Adrenal gland (tissue), 12 donors: ENCODE measurements around the gene DOCK8. TPM values are rescaled to one million over a fixed set of nuclear protein-coding genes. Genes with fewer than 3 reads are reported as not detected.
A peak's percentile ranks its signal among the peaks of the same experiment; 100 is the strongest.

Experiments
- DNase-seq, 7 donors: peaks; one replicate each; pipeline ENCODE4 v3.0.0-alpha.2; 2019 to 2020
- H3K27ac ChIP-seq, 5 donors: fragments of 200-600 bp; sonication (generic) in 4 of 5; 1 replicate in 3 of 5; 2 replicates in 2 of 5; pipeline versions ENCODE4 v1.5.1 to v1.8.0; 2016 to 2020; ENCODE audit warnings: mild to moderate bottlenecking in 1 of 5
- H3K27me3 ChIP-seq: fragments of 200-600 bp; 2 replicates; pipeline ENCODE4 v1.8.0; 2021
- H3K36me3 ChIP-seq, 2 donors: fragments of 200-600 bp; replicated peaks in 1 of 2; 1 replicate in 1 of 2; 2 replicates in 1 of 2; pipeline versions ENCODE4 v1.5.1 to v1.8.0; 2018 to 2022
- H3K4me1 ChIP-seq, 2 donors: fragments of 200-600 bp; replicated peaks in 1 of 2; 1 replicate in 1 of 2; 2 replicates in 1 of 2; pipeline versions ENCODE4 v1.5.1 to v1.8.0; 2018 to 2021
- H3K4me3 ChIP-seq, 4 donors: fragments of 200-600 bp; sonication (generic) in 3 of 4; one replicate each; pipeline ENCODE4 v1.5.1; 2016 to 2018
- H3K9me3 ChIP-seq, 3 donors: fragments of 200-600 bp; sonication (generic) in 1 of 3; replicated peaks in 1 of 3; 1 replicate in 2 of 3; 2 replicates in 1 of 3; pipeline versions ENCODE4 v1.5.1 to v1.8.0; 2016 to 2021
- POLR2A ChIP-seq, 2 donors: fragments of 450-650 bp; IDR thresholded peaks; one replicate each; pipeline ENCODE4 v1.6.1; 2017; ENCODE audit warnings: antibody characterized with exemption in 2 of 2, mild to moderate bottlenecking in 2 of 2, moderate library complexity in 1 of 2
- WGBS, 4 donors: extraction: QIAGEN DNeasy Blood & Tissue Kit in 2 of 4; methylation state at CpG; one replicate each; pipeline versions ENCODE4 v1.1.5 to v1.1.7; 2013 to 2017; 5-methylcytosine and 5-hydroxymethylcytosine counted together
- intact Hi-C, 2 donors: fragments of 100-400 bp; cut with DNase I; formaldehyde crosslinking; loops; one replicate each; pipeline versions ENCODE4 v1.14.1 to v1.15.0; 2022 to 2023
- polyA plus RNA-seq, 3 donors: library from polyadenylated mRNA; stranded (reverse); fragments of 200-250 nt in 2 of 3; fragments of 350-450 nt in 1 of 3; fragmentation: Illumina TruSeq in 1 of 3; extraction: RNeasy Lipid Tissue Mini Kit (QIAGEN cat#74804) in 1 of 3; gene quantifications; one replicate each; pipeline ENCODE4 v1.2.3, GENCODE V29; 2013 to 2014
- total RNA-seq, 9 donors: library from RNA; depleted of rRNA in 4 of 9; stranded (reverse); fragments of >200 nt in 4 of 9; fragments of 120-200 nt in 1 of 9; fragmentation: NEBNext Ultra II Directional in 1 of 9; extraction: Animal tissue kit (Norgen Biotek cat#: 25700) in 1 of 9; gene quantifications; one replicate each; pipeline versions ENCODE4 v1.1.0 to v1.2.4, GENCODE V29; 2013 to 2023
- TF ChIP-seq, protein P1 (sequence below), 6 experiments: fragments of 450-650 bp in 4 of 6; fragments of 200-600 bp in 2 of 6; sonication (generic) in 1 of 6; IDR thresholded peaks; 1 replicate in 5 of 6; 2 replicates in 1 of 6; pipeline versions ENCODE4 v1.5.1 to v1.8.0; 2016 to 2021; ENCODE audit warnings: antibody characterized with exemption in 6 of 6, mild to moderate bottlenecking in 2 of 6, moderate library complexity in 1 of 6
- donor health status: healthy with polysubstance abuse.
- donor health status: Bipolar disorder and iron deficiency.
- donor health status: DM: yes; HTN: yes; CAD: no.
- donor health status: DM: no; HTN: no; CAD: no.
- donor health status: DM: no; HTN: no; CAD: no.
- donor health status: DM: yes; HTN: yes; CAD: no.

Gene DOCK8
- total and polyA plus RNA-seq, 12 donors = 8.3 to 134 (median 40.5) TPM

DNA sequence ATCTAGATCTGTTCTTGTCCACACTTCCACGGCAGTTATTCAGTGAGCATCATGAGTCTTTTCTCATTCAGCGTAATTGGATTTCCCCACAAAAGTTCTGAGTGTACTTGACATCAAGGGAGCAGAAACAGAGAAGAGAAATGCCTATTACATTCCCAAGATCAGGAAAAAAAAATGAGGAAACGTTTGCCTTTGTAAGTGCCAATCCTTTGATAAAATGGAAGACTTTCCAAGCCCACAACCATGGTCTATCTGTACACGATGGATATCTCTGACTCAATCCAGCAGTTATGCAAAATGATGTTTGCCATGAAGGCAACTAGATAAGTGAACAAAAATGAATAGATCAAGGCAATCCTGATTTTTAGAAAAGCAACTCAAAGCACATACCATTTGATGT, 235.9 kb downstream of the DOCK8 start:
- TF ChIP-seq, protein P1, sequence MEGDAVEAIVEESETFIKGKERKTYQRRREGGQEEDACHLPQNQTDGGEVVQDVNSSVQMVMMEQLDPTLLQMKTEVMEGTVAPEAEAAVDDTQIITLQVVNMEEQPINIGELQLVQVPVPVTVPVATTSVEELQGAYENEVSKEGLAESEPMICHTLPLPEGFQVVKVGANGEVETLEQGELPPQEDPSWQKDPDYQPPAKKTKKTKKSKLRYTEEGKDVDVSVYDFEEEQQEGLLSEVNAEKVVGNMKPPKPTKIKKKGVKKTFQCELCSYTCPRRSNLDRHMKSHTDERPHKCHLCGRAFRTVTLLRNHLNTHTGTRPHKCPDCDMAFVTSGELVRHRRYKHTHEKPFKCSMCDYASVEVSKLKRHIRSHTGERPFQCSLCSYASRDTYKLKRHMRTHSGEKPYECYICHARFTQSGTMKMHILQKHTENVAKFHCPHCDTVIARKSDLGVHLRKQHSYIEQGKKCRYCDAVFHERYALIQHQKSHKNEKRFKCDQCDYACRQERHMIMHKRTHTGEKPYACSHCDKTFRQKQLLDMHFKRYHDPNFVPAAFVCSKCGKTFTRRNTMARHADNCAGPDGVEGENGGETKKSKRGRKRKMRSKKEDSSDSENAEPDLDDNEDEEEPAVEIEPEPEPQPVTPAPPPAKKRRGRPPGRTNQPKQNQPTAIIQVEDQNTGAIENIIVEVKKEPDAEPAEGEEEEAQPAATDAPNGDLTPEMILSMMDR (IDR thresholded peaks at IDR 0.05) = no peak
- no peak for TF ChIP-seq POLR2A (IDR thresholded peaks at IDR 0.05)
- 77 to 86% (median 81%) methylated on average over 4 of the region's 4 CpGs for WGBS, 4 donors
- Histone ChIP-seq H3K4me1 (peaks cover 0 to 1% of the 10 kb centered on the region in 2 donors), H3K27me3 (no peaks in the 10 kb centered on the region), H3K4me3 (no peak overlapping the region), H3K27ac (no peak overlapping the region), H3K36me3 (peaks cover 0 to 15% of the 10 kb centered on the region in 2 donors), H3K9me3 (no peaks in the 10 kb centered on the region)
- intact Hi-C loops = no loop called here
- no peak for DNase-seq

DNA sequence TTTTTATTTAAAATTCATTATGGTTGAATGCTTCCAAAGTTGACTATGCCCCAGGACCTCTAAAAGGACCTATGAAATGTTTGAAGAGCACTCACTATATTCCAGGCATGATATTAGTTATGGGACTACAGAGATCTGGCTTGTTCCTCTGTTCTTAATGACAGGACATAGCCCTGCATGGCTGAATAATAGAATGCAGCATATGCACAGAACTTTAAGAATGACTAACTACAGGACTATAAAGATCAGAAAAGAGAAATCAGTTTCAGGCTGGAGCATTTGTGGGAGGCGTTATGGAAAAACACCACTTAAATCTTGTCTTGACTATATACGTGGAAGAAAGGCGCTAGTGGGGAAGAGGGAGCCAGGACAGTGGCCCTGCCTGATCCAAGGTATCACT, 239.2 kb downstream of the DOCK8 start:
- no peaks in the 10 kb centered on the region for H3K27me3 ChIP-seq
- H3K4me3 ChIP-seq = no peak overlapping the region
- H3K9me3 ChIP-seq = no peaks in the 10 kb centered on the region
- intact Hi-C loops = no loop called here
- H3K27ac ChIP-seq = no peak overlapping the region
- no peak for DNase-seq
- H3K36me3 ChIP-seq = peaks cover 0 to 11% of the 10 kb centered on the region in 2 donors
- 82 to 98% (median 91%) methylated on average over 3 of the region's 3 CpGs for WGBS, 4 donors
- TF ChIP-seq, protein P1 (IDR thresholded peaks at IDR 0.05) = no peak
- TF ChIP-seq POLR2A (IDR thresholded peaks at IDR 0.05) = no peak
- H3K4me1 ChIP-seq = peaks cover 0 to 12% of the 10 kb centered on the region in 2 donors

DNA sequence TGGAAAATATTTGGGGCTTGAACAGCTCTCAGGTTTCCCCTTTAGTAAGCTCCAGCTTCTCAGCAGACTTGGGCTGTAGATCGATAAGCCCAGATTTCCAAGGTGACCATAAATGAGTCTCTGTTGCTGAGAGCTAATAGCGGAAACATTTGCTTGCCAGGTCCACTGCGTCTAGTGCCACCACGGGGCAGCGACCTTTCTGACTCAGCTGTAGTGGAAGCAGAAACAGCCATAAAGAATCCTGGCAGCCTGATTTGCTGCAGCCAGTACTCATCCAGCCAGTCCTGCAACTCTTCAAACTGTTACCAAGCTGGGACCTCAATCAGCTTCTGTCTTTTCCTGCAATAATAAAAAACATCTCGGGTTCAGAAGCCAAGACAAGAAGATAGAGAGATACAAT, 241.7 kb downstream of the DOCK8 start:
- H3K9me3 ChIP-seq = no peaks in the 10 kb centered on the region
- peak overlapping the region; percentile 14 to 84 (median 41) for H3K27ac ChIP-seq
- no peak overlapping the region for H3K4me3 ChIP-seq
- WGBS, 4 donors = 36 to 55% (median 38%) methylated on average over 6 of the region's 6 CpGs
- H3K4me1 ChIP-seq = peaks cover 0 to 12% of the 10 kb centered on the region in 2 donors
- peaks cover 0 to 7% of the 10 kb centered on the region in 2 donors for H3K36me3 ChIP-seq
- peak; percentile 72 to 91 (median 89) for DNase-seq
- TF ChIP-seq, protein P1 (IDR thresholded peaks at IDR 0.05) = no peak
- peak in 1 of 2 donors; percentile 48 for TF ChIP-seq POLR2A (IDR thresholded peaks at IDR 0.05)
- H3K27me3 ChIP-seq = no peaks in the 10 kb centered on the region
- intact Hi-C loops = no loop called here

DNA sequence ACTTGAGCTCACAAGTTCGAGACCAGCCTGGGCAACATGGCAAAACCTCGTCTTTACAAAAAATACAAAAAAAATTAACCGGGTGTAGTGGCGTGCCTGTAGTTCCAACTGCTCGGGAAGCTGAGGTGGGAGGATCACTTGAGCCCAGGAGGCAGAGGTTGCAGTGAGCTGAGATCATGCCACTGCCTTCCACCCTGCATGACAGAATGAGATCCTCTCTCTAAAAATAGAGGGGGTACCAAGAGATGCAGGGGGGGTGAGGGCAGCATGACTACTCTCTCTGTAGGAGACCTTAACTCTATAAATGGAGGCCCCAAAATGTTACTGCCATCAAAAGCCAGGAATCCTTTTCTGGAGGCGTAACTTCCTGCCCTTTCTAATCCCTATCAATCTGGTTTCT, 243.9 kb downstream of the DOCK8 start:
- H3K27ac ChIP-seq = no peak overlapping the region
- H3K36me3 ChIP-seq = no peaks in the 10 kb centered on the region
- intact Hi-C loops = no loop called here
- DNase-seq = no peak
- peaks cover 0 to 12% of the 10 kb centered on the region in 2 donors for H3K4me1 ChIP-seq
- TF ChIP-seq, protein P1 (IDR thresholded peaks at IDR 0.05) = no peak
- TF ChIP-seq POLR2A (IDR thresholded peaks at IDR 0.05) = no peak
- WGBS, 4 donors = 90 to 93% (median 92%) methylated on average over 6 of the region's 6 CpGs
- H3K27me3 ChIP-seq = no peaks in the 10 kb centered on the region
- H3K9me3 ChIP-seq = no peaks in the 10 kb centered on the region
- H3K4me3 ChIP-seq = no peak overlapping the region
